HepG2 (cell line): ENCODE measurements around the gene TPX2. TPM values are rescaled to one million over a fixed set of nuclear protein-coding genes. Genes with fewer than 3 reads are reported as not detected.

ENCODE experiments used
- ATAC-seq: fragments of 200-7000 bp; cut with Tn5 transposase; 3 replicates; pipeline ENCODE4 v1.9.1; 2020; ENCODE audit warnings: mild to moderate bottlenecking, moderate library complexity
- BruUV-seq: library from RNA; stranded (reverse); fragments of 400-500 nt; replicated peaks from 2 replicates; lab custom pipeline; 2021; lab: Mats Ljungman, UMichigan
- CTCF ChIA-PET: fragments of 300-600 bp; formaldehyde crosslinking; extraction: SDS; loops from one replicate; lab custom pipeline; 2021; ENCODE audit warnings: low total read pairs, inconsistent platforms, low intra/inter-chr PET ratio; lab: Yijun Ruan, JAX
- POLR2A ChIA-PET: fragments of 350-600 bp; sonication (Branson Sonifier 250); formaldehyde crosslinking; loops from one replicate; lab custom pipeline; 2020; ENCODE audit warnings: antibody characterized with exemption, inconsistent platforms; lab: Yijun Ruan, JAX
- DNase-seq: peaks from one replicate; pipeline ENCODE4 v3.0.0-alpha.2; 2015; ENCODE audit warnings: low spot score
- FAIRE-seq: peaks from 3 replicates; lab custom pipeline; 2011; peaks lifted over from hg19 to GRCh38; lab: Jason Lieb, UNC
- H2AFZ ChIP-seq: one replicate; pipeline ENCODE4 v1.6.1; 2011; ENCODE audit warnings: low read length, inconsistent platforms
- H3K27ac ChIP-seq: fragments of 300-600 bp; 3 replicates; pipeline ENCODE4 v1.8.0; 2011; ENCODE audit warnings: mixed run types, mild to moderate bottlenecking, mixed read lengths, low read length, inconsistent platforms; ENCODE audit not compliant: insufficient read depth; ENCODE audit errors: extremely low read length
- H3K27me3 ChIP-seq, 2 experiments: fragments of 200-600 bp in 1 of 2; 2 replicates in 1 of 2; 3 replicates in 1 of 2; pipeline versions ENCODE4 v1.6.0 to v1.8.0; 2011; ENCODE audit warnings: low read length in 2 of 2, mild to moderate bottlenecking in 2 of 2, moderate library complexity in 2 of 2, inconsistent platforms in 1 of 2; ENCODE audit not compliant: insufficient read depth in 2 of 2, control insufficient read depth in 1 of 2
- H3K36me3 ChIP-seq, 2 experiments: fragments of 200-600 bp in 1 of 2; replicated peaks in 1 of 2; 2 replicates in 1 of 2; 3 replicates in 1 of 2; pipeline versions ENCODE4 v1.5.1 to v1.8.0; 2011; ENCODE audit warnings: low read length in 2 of 2, inconsistent platforms in 1 of 2; ENCODE audit not compliant: insufficient read depth in 2 of 2, control insufficient read depth in 1 of 2
- H3K4me1 ChIP-seq: 2 replicates; pipeline ENCODE4 v1.5.1; 2012; ENCODE audit warnings: low read length, inconsistent platforms; ENCODE audit not compliant: insufficient read depth
- H3K4me2 ChIP-seq: 2 replicates; pipeline ENCODE4 v1.6.0; 2011; ENCODE audit warnings: low read depth, low read length, inconsistent platforms
- H3K4me3 ChIP-seq, 3 experiments: fragments of 200-600 bp in 1 of 3; sonication (generic), shearing (Covaris generic) in 1 of 3; replicated peaks in 1 of 3; 2 replicates each; pipeline ENCODE4 v1.5.1; 2011 to 2016; ENCODE audit warnings: low read length in 3 of 3, inconsistent platforms in 2 of 3, low read depth in 2 of 3, mild to moderate bottlenecking in 2 of 3, control low read depth in 1 of 3, mixed read lengths in 1 of 3; ENCODE audit not compliant: insufficient read depth in 1 of 3
- H3K79me2 ChIP-seq: one replicate; pipeline ENCODE4 v1.6.1; 2011; ENCODE audit warnings: low read length, inconsistent platforms; ENCODE audit not compliant: insufficient read depth
- H3K9ac ChIP-seq: 2 replicates; pipeline ENCODE4 v1.6.0; 2011; ENCODE audit warnings: mild to moderate bottlenecking, low read depth, low read length, inconsistent platforms; ENCODE audit not compliant: insufficient read depth
- H3K9me3 ChIP-seq: 2 replicates; pipeline ENCODE4 v1.5.1; 2012; ENCODE audit warnings: mild to moderate bottlenecking, low read length
- H4K20me1 ChIP-seq: 2 replicates; pipeline ENCODE4 v1.6.0; 2011; ENCODE audit warnings: inconsistent platforms, mild to moderate bottlenecking, low read length, moderate library complexity; ENCODE audit not compliant: insufficient read depth
- ERF ChIP-seq: IDR thresholded peaks from 2 replicates; pipeline ENCODE4 v1.6.1; 2018; ENCODE audit warnings: missing biosample characterization, missing genetic modification reagents
- MED1 ChIP-seq: sonication (generic); formaldehyde crosslinking; IDR thresholded peaks from 2 replicates; pipeline ENCODE4 v1.4.0; 2020; ENCODE audit warnings: missing genetic modification reagents
- TP53 ChIP-seq: sonication (generic); formaldehyde crosslinking; conservative IDR thresholded peaks from 2 replicates; pipeline ENCODE4 v1.4.0; 2020; ENCODE audit warnings: missing genetic modification reagents
- ZBTB42 ChIP-seq: sonication (generic); formaldehyde crosslinking; IDR thresholded peaks from 2 replicates; pipeline ENCODE4 v1.5.0; 2020; ENCODE audit warnings: mild to moderate bottlenecking, missing genetic modification reagents
- WGBS: methylation state at CpG from one replicate; pipeline ENCODE4 v1.1.6; 2017; ENCODE audit warnings: low lambda C conversion rate; 5-methylcytosine and 5-hydroxymethylcytosine counted together
- in situ Hi-C: cut with HindIII; loops from 2 replicates; pipeline ENCODE4 v1.10.0; 2017; ENCODE audit warnings: low pct_unique_long_range_greater_than_20kb; ENCODE audit not compliant: extremely low pct_ligation_motif_present
- intact Hi-C: fragments of 100-400 bp; cut with micrococcal nuclease; formaldehyde crosslinking; loops from one replicate; pipeline ENCODE4 v1.10.0; 2022; ENCODE audit not compliant: unreplicated experiment
- polyA plus RNA-seq, 8 experiments: library from polyadenylated mRNA; depleted of rRNA in 3 of 8; stranded (reverse) in 7 of 8; unstranded in 1 of 8; fragments of >200 nt; fragmentation: Illumina TruSeq in 4 of 8; extraction: Trizol in 4 of 8; gene quantifications; 2 replicates each; pipeline versions ENCODE4 v1.2.1 to v1.2.3, GENCODE V29; 2011 to 2016; ENCODE audit warnings: low read depth in 4 of 8, missing spikeins in 1 of 8, mixed read lengths in 1 of 8; ENCODE audit not compliant: insufficient read depth in 1 of 8
- total RNA-seq, 5 experiments: library from RNA; depleted of rRNA; stranded (reverse); fragments of >200 nt; fragmentation: Illumina TruSeq; extraction: Trizol; gene quantifications; 2 replicates each; pipeline ENCODE4 v1.2.3, GENCODE V29; 2016; ENCODE audit warnings: low read depth in 1 of 5
- TF ChIP-seq, protein P1 (sequence below): sonication (generic); formaldehyde crosslinking; IDR thresholded peaks from 2 replicates; pipeline ENCODE4; 2020; ENCODE audit warnings: missing genetic modification reagents, mild to moderate bottlenecking, borderline replicate concordance
- TF ChIP-seq, protein P2 (sequence below): sonication (generic); formaldehyde crosslinking; conservative IDR thresholded peaks from 2 replicates; pipeline ENCODE4 v1.4.0; 2020; ENCODE audit warnings: missing genetic modification reagents

The TPX2 gene
- total and polyA plus RNA-seq, 2 of the 13 experiments (the other 11 are each of a cell fraction or from before 2014, with no cell fraction given): 34.3 to 124 TPM

DNA sequence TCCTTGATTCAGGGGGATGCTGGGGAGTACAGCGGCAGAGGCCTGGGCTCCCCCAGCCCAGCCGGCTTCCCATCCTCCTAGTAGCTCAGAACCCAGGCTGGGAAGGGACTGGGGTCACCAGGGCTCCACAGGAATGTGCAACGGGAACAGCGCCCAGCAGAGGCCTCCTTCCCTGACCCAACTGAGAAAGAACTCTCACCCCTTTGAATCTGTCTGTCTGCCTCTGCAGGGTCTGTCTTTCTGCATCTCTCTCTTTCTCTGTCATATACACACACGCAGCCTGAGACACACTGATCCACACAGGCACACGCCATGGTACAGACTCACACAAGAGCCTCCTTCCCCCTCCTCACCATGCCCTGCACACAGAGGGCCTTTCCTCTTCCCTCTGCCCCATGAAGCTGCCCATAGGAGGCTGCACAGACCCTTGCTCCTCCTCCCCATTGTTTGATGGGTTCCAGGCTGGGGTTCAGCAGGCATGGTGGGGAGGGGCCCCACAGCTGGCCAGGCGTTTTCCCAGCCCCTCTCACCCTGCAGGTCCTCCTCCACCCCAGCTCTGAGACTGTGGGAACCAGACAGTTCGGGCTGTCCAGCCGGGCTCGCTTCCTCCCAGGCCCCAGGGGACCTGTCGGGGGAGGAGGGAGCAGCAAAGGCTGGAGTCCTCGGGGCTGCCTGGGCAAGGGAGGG, 103.5 kb downstream of the TPX2 start:
- no peaks in the 10 kb centered on the region for H3K79me2 ChIP-seq
- H3K36me3 ChIP-seq: no peaks in the 10 kb centered on the region
- peaks cover 8 to 60% of the 10 kb centered on the region in 2 experiments; a peak in 4 of 5 replicates for H3K27me3 ChIP-seq
- ATAC-seq: peak; percentile 26
- H2AFZ ChIP-seq: no peak overlapping the region
- FAIRE-seq: no peak
- H3K9me3 ChIP-seq: no peaks in the 10 kb centered on the region
- TF ChIP-seq MED1 (CRISPR knock-in tag) (no peak), ERF (CRISPR knock-in tag) (no peak), ZBTB42 (no peak), TP53 (CRISPR knock-in tag) (no peak)
- TF ChIP-seq, protein P1, sequence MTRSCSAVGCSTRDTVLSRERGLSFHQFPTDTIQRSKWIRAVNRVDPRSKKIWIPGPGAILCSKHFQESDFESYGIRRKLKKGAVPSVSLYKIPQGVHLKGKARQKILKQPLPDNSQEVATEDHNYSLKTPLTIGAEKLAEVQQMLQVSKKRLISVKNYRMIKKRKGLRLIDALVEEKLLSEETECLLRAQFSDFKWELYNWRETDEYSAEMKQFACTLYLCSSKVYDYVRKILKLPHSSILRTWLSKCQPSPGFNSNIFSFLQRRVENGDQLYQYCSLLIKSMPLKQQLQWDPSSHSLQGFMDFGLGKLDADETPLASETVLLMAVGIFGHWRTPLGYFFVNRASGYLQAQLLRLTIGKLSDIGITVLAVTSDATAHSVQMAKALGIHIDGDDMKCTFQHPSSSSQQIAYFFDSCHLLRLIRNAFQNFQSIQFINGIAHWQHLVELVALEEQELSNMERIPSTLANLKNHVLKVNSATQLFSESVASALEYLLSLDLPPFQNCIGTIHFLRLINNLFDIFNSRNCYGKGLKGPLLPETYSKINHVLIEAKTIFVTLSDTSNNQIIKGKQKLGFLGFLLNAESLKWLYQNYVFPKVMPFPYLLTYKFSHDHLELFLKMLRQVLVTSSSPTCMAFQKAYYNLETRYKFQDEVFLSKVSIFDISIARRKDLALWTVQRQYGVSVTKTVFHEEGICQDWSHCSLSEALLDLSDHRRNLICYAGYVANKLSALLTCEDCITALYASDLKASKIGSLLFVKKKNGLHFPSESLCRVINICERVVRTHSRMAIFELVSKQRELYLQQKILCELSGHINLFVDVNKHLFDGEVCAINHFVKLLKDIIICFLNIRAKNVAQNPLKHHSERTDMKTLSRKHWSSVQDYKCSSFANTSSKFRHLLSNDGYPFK (CRISPR knock-in tag): no peak
- TF ChIP-seq, protein P2, sequence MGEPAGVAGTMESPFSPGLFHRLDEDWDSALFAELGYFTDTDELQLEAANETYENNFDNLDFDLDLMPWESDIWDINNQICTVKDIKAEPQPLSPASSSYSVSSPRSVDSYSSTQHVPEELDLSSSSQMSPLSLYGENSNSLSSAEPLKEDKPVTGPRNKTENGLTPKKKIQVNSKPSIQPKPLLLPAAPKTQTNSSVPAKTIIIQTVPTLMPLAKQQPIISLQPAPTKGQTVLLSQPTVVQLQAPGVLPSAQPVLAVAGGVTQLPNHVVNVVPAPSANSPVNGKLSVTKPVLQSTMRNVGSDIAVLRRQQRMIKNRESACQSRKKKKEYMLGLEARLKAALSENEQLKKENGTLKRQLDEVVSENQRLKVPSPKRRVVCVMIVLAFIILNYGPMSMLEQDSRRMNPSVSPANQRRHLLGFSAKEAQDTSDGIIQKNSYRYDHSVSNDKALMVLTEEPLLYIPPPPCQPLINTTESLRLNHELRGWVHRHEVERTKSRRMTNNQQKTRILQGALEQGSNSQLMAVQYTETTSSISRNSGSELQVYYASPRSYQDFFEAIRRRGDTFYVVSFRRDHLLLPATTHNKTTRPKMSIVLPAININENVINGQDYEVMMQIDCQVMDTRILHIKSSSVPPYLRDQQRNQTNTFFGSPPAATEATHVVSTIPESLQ (CRISPR knock-in tag): no peak
- no peak overlapping the region for H3K4me2 ChIP-seq
- no peaks in the 10 kb centered on the region for H4K20me1 ChIP-seq
- intact Hi-C loops (no loop called here), in situ Hi-C loops (no loop called here)
- H3K27ac ChIP-seq: no peak overlapping the region
- DNase-seq: no peak
- no peak overlapping the region for H3K4me3 ChIP-seq
- no peak overlapping the region for H3K9ac ChIP-seq
- POLR2A ChIA-PET: no interaction called here
- CTCF ChIA-PET: no interaction called here
- peaks cover 8% of the 10 kb centered on the region; the same call in 1 of the 2 replicates for H3K4me1 ChIP-seq
- no TSS peak for BruUV-seq
- WGBS: 16% methylated on average over 12 of the region's 12 CpGs
